ENCODE data around the gene GABPA.

GRCh38 chr21:25811186-25811585 is 76.4 kb downstream of the GABPA start:
- no peak for TF ChIP-seq CTCF (IDR thresholded peaks at IDR 0.05 in 8 of 11, conservative IDR thresholded peaks at IDR 0.05 in 3 of 11)
- TF ChIP-seq POLR2A (IDR thresholded peaks at IDR 0.05), result no peak
- TF ChIP-seq POLR2AphosphoS5 (IDR thresholded peaks at IDR 0.05), result no peak
